Activated T-cell treated with anti-CD3 and anti-CD28 coated beads, Interleukin-2, amount 50 U/mL, for 4 hours (primary cell): ENCODE results near the gene MORN5. TPM values are rescaled to one million over a fixed set of nuclear protein-coding genes. Genes with fewer than 3 reads are reported as not detected.
A peak's percentile ranks its signal among the peaks of the same experiment; 100 is the strongest.

ENCODE experiments used
- ATAC-seq, 2 donors: fragments of 200-7000 bp; cut with Tn5 transposase; one replicate each; pipeline ENCODE4 v1.10.0; 2021
- DNase-seq: peaks from one replicate; pipeline ENCODE4 v3.0.0-alpha.2; 2020
- H3K27me3 Mint-ChIP-seq: one replicate; pipeline ENCODE4 v1.8.0; 2021; ENCODE audit warnings: low read depth, mixed read lengths
- H3K36me3 Mint-ChIP-seq: one replicate; pipeline ENCODE4 v1.8.0; 2022; ENCODE audit warnings: mixed read lengths; ENCODE audit not compliant: insufficient read depth
- H3K4me1 Mint-ChIP-seq: one replicate; pipeline ENCODE4 v1.8.0; 2021; ENCODE audit warnings: low read depth, mixed read lengths
- H3K4me3 Mint-ChIP-seq: one replicate; pipeline ENCODE4 v1.8.0; 2021; ENCODE audit warnings: mild to moderate bottlenecking, moderate library complexity, mixed read lengths
- H3K9me3 Mint-ChIP-seq: one replicate; pipeline ENCODE4 v1.8.0; 2021; ENCODE audit warnings: mixed read lengths
- total RNA-seq, 3 donors: library from RNA; stranded (reverse); gene quantifications; one replicate each; pipeline ENCODE4 v1.2.1, GENCODE V29; 2021

MORN5 gene
- total RNA-seq, 3 donors from 2014 or later: not detected

GRCh38 chr9:122120316-122121071 is 39.2 kb upstream of the MORN5 start:
- Mint-ChIP-seq H3K4me1 (peaks cover 3% of the 10 kb centered on the region), H3K36me3 (no peaks in the 10 kb centered on the region), H3K4me3 (no peak overlapping the region), H3K9me3 (no peaks in the 10 kb centered on the region), H3K27me3 (peaks cover 15% of the 10 kb centered on the region)
- ATAC-seq: no peak
- no peak for DNase-seq

- ATAC-seq (no peak), DNase-seq (no peak)
- Mint-ChIP-seq H3K27me3 (peaks cover 23% of the 10 kb centered on the region), H3K9me3 (no peaks in the 10 kb centered on the region), H3K4me3 (no peak overlapping the region), H3K4me1 (peaks cover 8% of the 10 kb centered on the region), H3K36me3 (no peaks in the 10 kb centered on the region)
Observed at GRCh38 chr9:122121391-122121790, 38.3 kb upstream of the MORN5 start.

DNA sequence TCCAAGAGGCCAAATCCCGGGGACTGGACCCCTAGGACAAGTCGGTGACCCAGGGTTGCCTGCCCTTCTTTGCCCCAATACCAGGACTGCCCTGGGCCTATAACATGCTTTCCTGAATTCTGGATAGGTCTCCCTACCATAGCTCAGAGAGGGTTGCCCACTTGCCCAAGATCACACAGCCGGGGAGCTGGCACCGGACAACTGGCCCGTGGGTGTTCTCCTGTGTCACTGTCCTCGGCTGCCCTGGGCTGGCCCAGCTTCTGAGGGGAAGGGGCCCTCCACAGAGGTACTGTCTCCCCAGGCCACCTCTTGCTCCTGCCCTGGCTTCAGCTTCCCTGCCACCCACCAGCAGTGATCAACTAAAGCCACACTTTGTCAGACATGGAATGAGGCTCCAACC is 37.8 kb upstream of the MORN5 start:
- H3K4me1 Mint-ChIP-seq: peaks cover 12% of the 10 kb centered on the region
- no peaks in the 10 kb centered on the region for H3K36me3 Mint-ChIP-seq
- H3K4me3 Mint-ChIP-seq: no peak overlapping the region
- no peaks in the 10 kb centered on the region for H3K9me3 Mint-ChIP-seq
- ATAC-seq (no peak), DNase-seq (no peak)
- peaks cover 26% of the 10 kb centered on the region for H3K27me3 Mint-ChIP-seq

- Mint-ChIP-seq H3K9me3 (no peaks in the 10 kb centered on the region), H3K4me1 (peaks cover 14% of the 10 kb centered on the region), H3K27me3 (peaks cover 28% of the 10 kb centered on the region), H3K4me3 (no peak overlapping the region), H3K36me3 (no peaks in the 10 kb centered on the region)
- DNase-seq (no peak), ATAC-seq (no peak)
Observed at GRCh38 chr9:122122468-122122867, 37.2 kb upstream of the MORN5 start.

DNA sequence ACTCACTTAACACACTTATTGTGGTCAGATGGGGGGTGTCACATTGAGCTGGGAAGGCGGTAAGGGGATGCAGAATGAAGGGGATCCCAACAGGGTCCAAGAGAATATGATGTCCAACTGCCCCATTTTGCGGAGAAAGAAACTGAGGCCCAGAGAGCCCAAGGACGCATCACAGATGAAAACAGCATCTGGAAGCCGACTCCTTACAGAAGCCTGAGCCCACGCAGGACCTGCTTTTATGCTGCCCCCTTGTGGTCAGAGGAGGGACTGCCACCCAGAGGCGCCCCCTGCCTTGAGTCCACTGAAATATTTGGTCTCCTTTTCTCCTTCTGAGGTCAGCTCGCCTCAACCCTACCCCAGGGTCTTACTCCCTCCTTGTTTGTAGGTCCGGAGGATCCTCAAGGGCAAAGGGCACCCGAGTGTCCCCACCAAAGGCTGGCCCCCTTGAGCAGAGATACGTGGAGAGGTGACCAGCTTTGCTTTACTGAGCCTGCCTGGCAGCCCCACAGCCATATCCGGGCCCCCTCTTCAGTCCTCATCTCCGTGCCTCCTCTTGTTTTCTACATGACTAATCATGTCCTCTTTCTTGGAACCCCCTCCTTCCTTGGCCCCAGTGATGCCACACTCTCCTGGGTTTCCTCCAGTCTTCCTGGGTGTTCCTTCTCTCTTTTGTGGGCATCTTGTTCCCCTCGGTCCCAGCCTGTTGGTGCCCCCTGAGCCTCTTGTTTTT is 36.6 kb upstream of the MORN5 start:
- peak; percentile 51 for ATAC-seq
- Mint-ChIP-seq H3K4me3 (no peak overlapping the region), H3K4me1 (peaks cover 19% of the 10 kb centered on the region), H3K9me3 (no peaks in the 10 kb centered on the region), H3K27me3 (peaks cover 29% of the 10 kb centered on the region), H3K36me3 (no peaks in the 10 kb centered on the region)
- DNase-seq: peak; percentile 73

GRCh38 chr9:122124048-122124447 is 35.7 kb upstream of the MORN5 start:
- Mint-ChIP-seq H3K9me3 (no peaks in the 10 kb centered on the region), H3K36me3 (no peaks in the 10 kb centered on the region), H3K4me3 (no peak overlapping the region), H3K27me3 (peaks cover 29% of the 10 kb centered on the region), H3K4me1 (peaks cover 19% of the 10 kb centered on the region)
- ATAC-seq (no peak), DNase-seq (no peak)

DNA sequence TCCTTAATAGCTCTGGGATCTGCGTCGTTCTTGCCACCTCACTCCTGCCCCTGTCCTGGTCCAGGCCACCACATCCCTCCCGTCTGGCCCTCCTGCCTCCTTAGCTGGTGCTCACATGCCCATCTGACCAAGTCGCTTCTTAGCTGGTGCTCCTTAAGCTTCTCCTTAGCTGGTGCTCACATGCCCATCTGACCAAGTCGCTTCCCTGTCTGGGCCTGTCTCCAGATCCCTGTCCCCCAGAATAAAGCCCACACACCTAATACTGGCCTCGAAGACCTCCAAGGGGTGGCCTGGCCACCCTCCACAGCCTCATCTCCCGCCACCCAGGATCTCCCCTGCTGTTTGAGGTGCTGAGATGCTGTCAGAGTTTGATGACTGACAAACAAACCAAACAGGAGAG is 35.2 kb upstream of the MORN5 start:
- Mint-ChIP-seq H3K36me3 (no peaks in the 10 kb centered on the region), H3K27me3 (peaks cover 33% of the 10 kb centered on the region), H3K4me1 (peaks cover 19% of the 10 kb centered on the region), H3K4me3 (no peak overlapping the region), H3K9me3 (no peaks in the 10 kb centered on the region)
- ATAC-seq (no peak), DNase-seq (no peak)

DNA sequence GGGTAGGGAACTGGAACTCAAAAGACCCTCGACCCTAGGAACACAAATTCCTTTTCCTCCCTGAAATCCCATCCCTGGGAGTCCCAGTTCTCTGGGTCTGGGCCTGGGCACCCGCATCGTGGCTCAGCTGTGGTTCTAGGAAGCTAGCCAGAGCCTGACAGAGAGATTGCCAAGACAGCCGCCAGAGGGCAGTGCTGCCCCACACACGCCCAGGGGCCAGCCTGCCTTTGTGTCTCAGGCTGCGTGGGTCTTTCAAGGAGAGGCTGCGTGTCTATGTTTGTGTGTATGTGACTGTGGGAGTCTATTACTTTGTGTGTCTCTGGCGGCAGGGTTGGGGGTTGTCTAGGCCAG is 34.6 kb upstream of the MORN5 start:
- DNase-seq (peak; percentile 75), ATAC-seq (peak; percentile 82 to 84)
- Mint-ChIP-seq H3K4me1 (peaks cover 19% of the 10 kb centered on the region), H3K27me3 (peaks cover 33% of the 10 kb centered on the region), H3K36me3 (no peaks in the 10 kb centered on the region), H3K9me3 (no peaks in the 10 kb centered on the region), H3K4me3 (no peak overlapping the region)

DNA sequence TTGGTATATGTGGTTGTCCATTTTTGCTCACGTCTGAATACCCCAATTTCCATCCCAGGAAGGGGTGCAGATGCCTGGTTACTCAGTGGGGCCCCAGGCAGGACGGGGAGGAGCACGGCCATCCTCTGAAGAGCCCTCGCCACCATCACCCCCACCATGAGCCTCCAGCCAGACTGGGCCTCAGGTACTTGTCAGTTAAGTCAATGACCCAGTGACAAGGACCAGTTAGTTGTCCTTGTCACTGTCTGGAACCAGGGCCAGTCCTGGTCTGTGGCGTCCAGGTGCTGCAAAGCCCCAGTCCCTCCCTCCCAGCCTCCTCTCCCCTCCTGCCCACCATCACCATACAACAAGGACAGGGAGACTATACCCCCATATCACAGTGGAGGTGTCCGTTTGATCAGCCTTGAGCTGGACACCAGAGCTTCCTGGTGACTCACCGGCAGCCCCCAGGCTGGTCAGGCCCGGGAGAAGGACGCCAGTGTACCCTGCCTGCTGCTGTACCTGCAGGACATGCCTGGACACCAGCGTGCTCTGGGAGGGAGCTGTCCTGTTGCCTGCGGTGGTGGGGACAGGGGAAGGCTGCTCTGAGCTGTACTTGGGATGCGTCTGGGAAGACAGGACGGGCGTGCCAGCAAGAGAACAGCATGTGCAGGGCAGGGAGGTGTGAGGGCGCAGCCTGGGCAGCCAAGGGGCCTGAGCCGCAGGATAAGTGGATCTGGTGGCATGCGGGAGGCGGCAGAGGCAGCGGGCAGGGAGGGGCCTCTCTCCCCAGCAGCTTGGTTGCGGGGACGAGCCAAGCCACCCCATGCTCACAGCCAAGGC is 34.0 kb upstream of the MORN5 start:
- Mint-ChIP-seq H3K9me3 (no peaks in the 10 kb centered on the region), H3K36me3 (no peaks in the 10 kb centered on the region), H3K4me1 (peaks cover 19% of the 10 kb centered on the region), H3K4me3 (peak overlapping the region; percentile 45), H3K27me3 (peaks cover 35% of the 10 kb centered on the region)
- no peak for DNase-seq
- peak; percentile 2 to 6 for ATAC-seq

- no peaks in the 10 kb centered on the region for H3K9me3 Mint-ChIP-seq
- H3K36me3 Mint-ChIP-seq: no peaks in the 10 kb centered on the region
- ATAC-seq (no peak), DNase-seq (no peak)
- peak overlapping the region; percentile 45 for H3K4me3 Mint-ChIP-seq
- peaks cover 19% of the 10 kb centered on the region for H3K4me1 Mint-ChIP-seq
- H3K27me3 Mint-ChIP-seq: peaks cover 39% of the 10 kb centered on the region
Observed at GRCh38 chr9:122126331-122127261, 33.1 kb upstream of the MORN5 start.

- ATAC-seq (no peak), DNase-seq (no peak)
- peaks cover 19% of the 10 kb centered on the region for H3K4me1 Mint-ChIP-seq
- peaks cover 39% of the 10 kb centered on the region for H3K27me3 Mint-ChIP-seq
- H3K36me3 Mint-ChIP-seq: no peaks in the 10 kb centered on the region
- H3K4me3 Mint-ChIP-seq: no peak overlapping the region
- H3K9me3 Mint-ChIP-seq: no peaks in the 10 kb centered on the region
Observed at GRCh38 chr9:122127396-122127798, 32.3 kb upstream of the MORN5 start.

DNA sequence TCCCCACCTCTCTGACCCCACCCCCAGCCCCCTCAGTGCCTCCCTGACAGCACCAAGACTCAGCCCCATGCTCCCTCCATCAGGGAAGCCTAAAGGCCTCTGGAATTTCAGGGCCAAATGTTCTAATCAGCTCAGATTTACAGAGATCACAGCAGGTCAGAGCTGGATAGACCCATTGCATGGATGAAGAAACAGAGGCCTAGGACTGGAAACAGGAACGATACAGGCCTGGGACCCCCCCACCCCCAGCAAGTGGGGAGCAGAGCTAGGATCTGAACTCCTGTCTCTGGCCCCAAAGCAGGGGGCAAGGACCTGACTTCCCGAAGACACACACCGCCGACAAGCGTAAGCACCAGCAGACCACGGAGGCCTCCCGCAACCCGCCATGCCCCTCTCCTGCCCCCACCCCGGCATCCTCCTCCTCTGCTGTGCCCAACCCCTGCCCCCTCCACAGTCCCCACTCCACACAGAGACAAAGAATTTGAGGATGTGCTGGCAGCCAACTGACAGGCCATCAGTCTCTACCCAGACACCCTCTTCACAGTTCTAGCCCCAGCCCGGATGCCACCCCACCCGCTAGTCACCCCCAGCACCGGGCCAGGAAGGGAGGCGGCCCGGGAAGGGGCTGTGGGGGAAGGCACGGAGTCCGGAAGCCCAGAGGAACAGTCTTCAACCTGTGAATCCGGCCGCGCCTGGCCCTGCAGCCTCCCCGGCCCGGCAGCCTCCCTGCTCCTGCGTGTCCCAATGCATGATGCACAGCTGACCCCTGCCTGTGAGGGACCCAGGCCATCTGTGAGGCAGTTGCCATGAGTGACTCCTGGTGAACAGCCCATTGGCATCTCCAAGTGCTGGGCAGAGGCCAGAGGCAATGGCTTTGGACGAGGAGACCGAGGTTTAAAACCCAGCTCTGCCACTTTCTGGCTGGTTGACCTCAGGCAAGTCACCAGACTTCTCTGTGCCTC is 31.4 kb upstream of the MORN5 start:
- DNase-seq (no peak), ATAC-seq (no peak)
- Mint-ChIP-seq H3K9me3 (no peaks in the 10 kb centered on the region), H3K27me3 (peaks cover 39% of the 10 kb centered on the region), H3K4me1 (peaks cover 19% of the 10 kb centered on the region), H3K4me3 (no peak overlapping the region), H3K36me3 (no peaks in the 10 kb centered on the region)

DNA sequence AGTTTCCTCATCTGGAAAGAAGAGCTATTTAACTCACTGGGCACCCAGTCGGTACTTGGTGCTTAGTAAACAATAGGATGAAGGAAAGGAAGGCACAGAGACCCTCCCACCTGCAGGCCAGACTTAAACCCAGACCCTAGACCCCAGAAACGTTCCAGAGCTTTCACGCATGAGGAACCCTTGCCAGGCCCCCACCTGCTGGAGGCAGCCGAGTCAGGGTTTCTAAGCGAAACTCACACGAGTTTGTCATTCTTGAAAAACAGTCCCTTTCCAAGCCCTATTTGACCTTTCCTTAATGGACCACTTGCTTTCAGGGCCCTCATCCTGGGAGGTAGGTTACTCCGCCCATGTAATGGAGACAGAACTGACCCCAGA is 30.8 kb upstream of the MORN5 start:
- Mint-ChIP-seq H3K27me3 (peaks cover 39% of the 10 kb centered on the region), H3K4me1 (peaks cover 19% of the 10 kb centered on the region), H3K36me3 (no peaks in the 10 kb centered on the region), H3K4me3 (no peak overlapping the region), H3K9me3 (no peaks in the 10 kb centered on the region)
- no peak for DNase-seq
- ATAC-seq: no peak
